Medulla oblongata (tissue), 1 donor: Measurements from ENCODE around the gene PRSS35.
"Not testable (repeated sequence)": the region's sequence is repeated elsewhere in the genome, so short reads cannot be mapped to it uniquely, and the experiment has no call there.

ENCODE experiments used
- DNase-seq: peaks from one replicate; pipeline ENCODE4 v3.0.0-alpha.2; 2015; ENCODE audit errors: extremely low spot score

Gene PRSS35

GRCh38 chr6:83517500-83517899 lies 5.2 kb downstream of the PRSS35 start:
- no peak for DNase-seq

GRCh38 chr6:83518816-83519480 lies 6.6 kb downstream of the PRSS35 start:
- no peak for DNase-seq

DNA sequence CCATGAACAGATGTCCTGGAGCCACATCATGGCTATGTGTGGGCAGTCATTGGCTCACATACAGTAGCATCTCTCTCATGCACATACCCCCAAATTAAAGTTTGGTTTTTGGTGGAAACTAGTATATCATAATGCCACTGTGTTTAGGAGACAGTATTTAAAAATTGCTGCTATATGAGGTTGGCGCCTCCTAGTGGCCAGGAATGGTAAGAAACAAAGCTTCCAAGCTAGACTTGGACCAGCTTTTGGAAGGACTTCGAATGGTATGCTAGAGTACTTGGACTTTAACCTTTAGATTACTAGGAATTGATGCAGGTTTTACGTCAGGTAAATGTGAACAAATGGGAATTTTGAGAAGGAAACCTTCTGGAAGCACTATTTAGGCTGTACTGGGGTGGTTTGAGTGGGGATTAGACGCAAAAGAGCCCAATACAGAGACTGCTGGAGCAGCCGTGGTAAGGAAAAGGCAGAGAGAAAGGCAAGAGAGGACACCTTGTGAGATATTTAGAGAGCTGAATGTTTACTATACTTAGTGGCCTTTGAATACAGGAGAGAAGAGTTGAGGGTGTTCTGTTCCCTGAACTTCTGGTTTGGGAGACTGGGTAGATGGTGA lies 23.8 kb downstream of the PRSS35 start:
- DNase-seq: peak; percentile 9

DNA sequence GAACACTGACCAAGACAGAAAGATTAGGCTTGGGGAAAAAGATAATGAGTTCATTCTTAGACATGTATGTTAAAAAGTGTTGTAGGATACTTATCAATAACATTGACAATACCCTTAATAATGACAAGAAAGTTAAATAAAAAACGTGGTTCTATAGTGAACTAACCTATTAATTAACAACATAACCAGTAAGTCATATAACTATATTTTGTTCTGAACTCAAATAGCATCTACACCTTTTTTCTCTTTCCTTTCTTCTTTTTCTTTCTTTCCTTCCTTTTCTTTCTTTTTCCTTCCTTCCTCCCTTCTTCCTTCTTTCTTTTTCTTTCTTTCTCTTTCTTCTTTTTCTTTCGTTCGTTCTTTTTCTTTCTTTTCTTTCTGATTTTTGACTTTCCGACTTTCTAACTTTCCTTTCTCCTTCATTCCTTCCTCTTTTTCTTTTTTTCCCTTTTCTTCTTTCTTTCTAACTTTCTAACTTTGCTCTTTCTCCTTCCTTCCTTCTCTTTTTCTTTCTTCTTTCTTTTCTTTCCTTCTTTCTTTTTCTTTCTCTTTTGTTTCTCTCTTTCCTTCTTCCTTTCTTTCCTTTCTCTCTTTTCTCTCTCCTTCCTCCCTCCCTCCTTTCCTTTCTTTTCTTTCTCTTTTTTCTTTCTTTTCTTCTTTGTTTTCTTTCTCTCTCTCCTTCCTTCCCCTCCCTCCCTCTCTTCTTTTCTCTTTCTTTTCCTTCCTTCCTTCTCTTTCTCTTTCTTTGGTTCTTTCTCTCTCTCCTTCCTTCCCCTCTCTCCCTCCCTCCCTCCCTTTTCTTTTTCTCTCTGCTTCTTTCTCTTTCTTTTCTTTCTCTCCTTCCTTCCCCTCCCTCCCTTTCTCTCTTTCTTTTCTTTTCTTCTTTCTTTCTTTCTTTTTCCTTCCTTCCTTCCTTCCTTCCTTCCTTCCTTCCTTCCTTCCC lies 24.6 kb downstream of the PRSS35 start:
- DNase-seq: no peak

- no peak for DNase-seq
Observed at GRCh38 chr6:83539678-83540077, 27.3 kb downstream of the PRSS35 start.

- DNase-seq: no peak
Observed at GRCh38 chr6:83546636-83547035, 34.3 kb downstream of the PRSS35 start.

DNA sequence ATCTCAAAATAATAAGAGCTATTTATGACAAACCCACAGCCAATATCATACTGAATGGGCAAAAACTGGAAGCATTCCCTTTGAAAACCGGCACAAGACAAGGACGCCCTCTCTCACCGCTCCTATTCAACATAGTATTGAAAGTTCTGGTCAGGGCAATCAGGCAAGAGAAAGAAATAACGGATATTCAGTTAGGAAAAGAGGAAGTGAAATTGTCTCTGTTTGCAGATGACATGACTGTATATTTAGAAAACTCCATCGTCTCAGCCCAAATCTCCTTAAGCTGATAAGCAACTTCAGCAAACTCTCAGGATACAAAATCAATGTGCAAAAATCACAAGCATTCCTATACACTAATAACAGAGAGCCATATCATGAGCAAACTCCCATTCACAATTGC lies 38.1 kb downstream of the PRSS35 start:
- not testable (repeated sequence) for DNase-seq

DNA sequence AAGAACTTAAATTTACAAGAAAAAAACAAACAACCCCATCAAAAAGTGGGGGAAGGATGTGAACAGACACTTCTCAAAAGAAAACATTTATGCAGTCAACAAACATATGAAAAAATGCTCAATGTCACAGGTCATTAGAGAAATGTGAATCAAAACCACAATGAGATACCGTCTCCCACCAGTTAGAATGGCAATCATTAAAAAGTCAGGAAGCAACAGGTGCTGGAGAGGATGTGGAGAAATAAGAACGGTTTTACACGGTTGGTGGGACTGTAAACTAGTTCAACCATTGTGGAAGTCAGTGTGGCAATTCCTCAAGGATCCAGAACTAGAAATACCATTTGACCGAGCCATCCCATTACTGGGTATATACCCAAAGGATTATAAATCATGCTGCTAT lies 39.4 kb downstream of the PRSS35 start:
- not testable (repeated sequence) for DNase-seq

DNA sequence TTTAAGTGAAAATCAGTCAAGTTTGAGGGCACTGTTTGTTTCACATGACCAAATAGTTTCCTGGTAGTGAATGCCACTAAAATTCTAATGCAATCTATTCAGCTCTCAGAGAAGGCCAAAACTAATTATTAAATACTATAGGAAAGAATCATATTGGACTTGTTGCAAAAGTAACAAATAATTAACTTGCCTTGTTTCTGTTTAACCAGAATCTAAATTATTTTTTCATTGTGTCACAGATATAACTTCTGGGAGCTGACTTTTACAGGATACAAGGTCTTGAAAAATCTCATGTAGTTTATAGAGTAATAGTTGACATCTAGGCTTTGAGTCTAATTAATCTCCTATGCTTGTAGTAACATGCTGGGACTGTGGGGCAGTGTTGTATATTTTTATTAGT lies 44.5 kb downstream of the PRSS35 start:
- DNase-seq: no peak

- no peak for DNase-seq
Observed at GRCh38 chr6:83558975-83559374, 46.6 kb downstream of the PRSS35 start.

DNA sequence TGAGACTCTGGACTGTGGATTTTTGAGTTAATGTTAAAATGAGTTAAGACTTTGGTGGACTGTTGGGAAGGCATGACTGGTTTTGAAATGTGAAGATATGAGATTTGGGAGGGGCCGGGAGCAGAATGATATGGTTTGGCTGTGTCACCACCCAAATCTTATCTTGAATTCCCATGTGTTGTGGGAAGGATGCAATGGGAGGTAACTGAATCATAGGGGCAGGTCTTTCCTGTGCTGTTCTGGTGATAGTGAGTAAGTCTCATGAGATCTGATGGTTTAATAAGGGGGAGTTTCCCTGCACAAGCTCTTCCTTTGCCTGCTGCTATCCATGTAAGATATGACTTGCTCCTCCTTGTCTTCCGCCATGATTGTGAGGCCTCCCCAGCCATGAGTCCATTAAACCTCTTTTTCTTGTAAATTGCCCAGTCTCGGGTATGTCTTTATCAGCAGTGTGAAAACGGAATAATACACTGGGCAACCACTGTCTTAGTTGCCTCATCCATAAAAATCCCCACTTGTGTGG lies 59.4 kb downstream of the PRSS35 start:
- not testable (repeated sequence) for DNase-seq

- DNase-seq: no peak
Observed at GRCh38 chr6:83574783-83575182, 62.4 kb downstream of the PRSS35 start.
